Thymus (tissue), 11 donors: ENCODE data around the gene DCTPP1. TPM values are rescaled to one million over a fixed set of nuclear protein-coding genes. Genes with fewer than 3 reads are reported as not detected.
"Not testable (repeated sequence)": the region's sequence is repeated elsewhere in the genome, so short reads cannot be mapped to it uniquely, and the experiment has no call there.

Experiments used
- DNase-seq, 9 donors: peaks; one replicate each; pipeline ENCODE4 v3.0.0-alpha.2; 2013; ENCODE audit warnings: low spot score in 9 of 9, low read depth in 6 of 9, missing footprints in 1 of 9
- H3K27ac ChIP-seq, 2 donors: one replicate each; pipeline ENCODE4 v1.5.1; 2013; ENCODE audit warnings: control low read depth in 1 of 2, low read depth in 1 of 2, low read length in 1 of 2, mild to moderate bottlenecking in 1 of 2, moderate library complexity in 1 of 2
- H3K27me3 ChIP-seq, 2 donors: one replicate each; pipeline ENCODE4 v1.5.1; 2013; ENCODE audit warnings: low read length in 1 of 2; ENCODE audit not compliant: control insufficient read depth in 2 of 2, insufficient read depth in 1 of 2
- H3K36me3 ChIP-seq, 2 donors: one replicate each; pipeline ENCODE4 v1.5.1; 2013; ENCODE audit warnings: low read length in 1 of 2, mild to moderate bottlenecking in 1 of 2, moderate library complexity in 1 of 2; ENCODE audit not compliant: control insufficient read depth in 2 of 2, insufficient read depth in 2 of 2
- H3K4me1 ChIP-seq, 2 donors: one replicate each; pipeline ENCODE4 v1.5.1; 2013; ENCODE audit warnings: low read length in 2 of 2; ENCODE audit not compliant: control insufficient read depth in 2 of 2, insufficient read depth in 2 of 2
- H3K4me3 ChIP-seq, 2 donors: one replicate each; pipeline ENCODE4 v1.5.1; 2013; ENCODE audit warnings: low read length in 2 of 2, control low read depth in 1 of 2, mild to moderate bottlenecking in 1 of 2
- H3K9me3 ChIP-seq, 2 donors: one replicate each; pipeline ENCODE4 v1.5.1; 2013; ENCODE audit warnings: low read length in 1 of 2, mild to moderate bottlenecking in 1 of 2; ENCODE audit not compliant: control insufficient read depth in 2 of 2, insufficient read depth in 1 of 2
- WGBS: extraction: QIAGEN DNeasy Blood & Tissue Kit; methylation state at CpG from one replicate; pipeline ENCODE4 v1.1.7; 2013; 5-methylcytosine and 5-hydroxymethylcytosine counted together
- polyA plus RNA-seq: library from polyadenylated mRNA; stranded (reverse); fragments of 200-250 nt; gene quantifications from one replicate; pipeline ENCODE4 v1.2.3, GENCODE V29; 2013
- total RNA-seq: library from RNA; stranded (reverse); fragments of 120-200 nt; gene quantifications from one replicate; pipeline ENCODE4 v1.2.4, GENCODE V29; 2013
- donor health status: healthy.

The DCTPP1 gene
- total and polyA plus RNA-seq, 2 donors, result 20.6 to 27.4 TPM

GRCh38 chr16:30472328-30472942, 42.6 kb upstream of the DCTPP1 start, which contains the start of gene ITGAL:
ITGAL (plus strand) TSS chr16:30472742; CDS start chr16:30472838, 96 bp downstream.
- Histone ChIP-seq H3K9me3 (no peaks in the 10 kb centered on the region), H3K27ac (peak within 1 kb of the TSS; percentile 89 to 95), H3K4me3 (peak within 1 kb of the TSS; percentile 66 to 78), H3K27me3 (peaks cover 0 to 4% of the 10 kb centered on the region in 2 donors), H3K36me3 (peaks cover 10 to 36% of the 10 kb centered on the region in 2 donors), H3K4me1 (peaks cover 30 to 63% of the 10 kb centered on the region in 2 donors)
- DNase-seq, result peak in 8 of 9 donors; percentile 66 to 93 (median 82)
- 7% methylated on average over 8 of the region's 8 CpGs for WGBS

GRCh38 chr16:30470632-30470995, 40.8 kb upstream of the DCTPP1 start:
- 71% methylated on average over 8 of the region's 8 CpGs for WGBS
- Histone ChIP-seq H3K27ac (peak overlapping the region; percentile 87 to 89), H3K4me1 (peaks cover 35 to 71% of the 10 kb centered on the region in 2 donors), H3K27me3 (peaks cover 0 to 4% of the 10 kb centered on the region in 2 donors), H3K9me3 (no peaks in the 10 kb centered on the region), H3K36me3 (peaks cover 0 to 19% of the 10 kb centered on the region in 2 donors), H3K4me3 (no peak overlapping the region)
- DNase-seq, result no peak

DNA sequence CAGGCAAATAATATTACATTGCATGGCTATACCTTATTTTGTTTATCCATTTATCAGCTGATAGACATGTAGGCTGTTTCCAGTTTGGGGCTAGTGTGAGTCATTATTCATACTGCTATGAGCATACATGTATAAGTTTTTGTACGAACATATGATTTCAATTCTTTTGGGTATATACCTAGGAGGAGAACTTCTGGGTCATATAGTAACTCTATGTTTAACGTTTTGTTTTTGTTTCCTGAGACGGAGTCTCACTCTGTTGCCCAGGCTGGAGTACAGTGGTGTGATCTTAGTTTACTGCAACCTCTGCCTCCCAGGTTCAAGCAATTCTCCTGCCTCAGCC, 40.3 kb upstream of the DCTPP1 start:
- Histone ChIP-seq H3K27me3 (peaks cover 0 to 4% of the 10 kb centered on the region in 2 donors), H3K4me3 (no peak overlapping the region), H3K36me3 (peaks cover 0 to 14% of the 10 kb centered on the region in 2 donors), H3K4me1 (peaks cover 36 to 73% of the 10 kb centered on the region in 2 donors), H3K9me3 (no peaks in the 10 kb centered on the region), H3K27ac (peak overlapping the region; percentile 87 to 89)
- 94% methylated on average over 3 of the region's 3 CpGs for WGBS
- no peak for DNase-seq

GRCh38 chr16:30464078-30464477, 34.2 kb upstream of the DCTPP1 start:
- H3K27ac ChIP-seq, result no peak overlapping the region
- peaks cover 19 to 66% of the 10 kb centered on the region in 2 donors for H3K4me1 ChIP-seq
- no peaks in the 10 kb centered on the region for H3K36me3 ChIP-seq
- no peak overlapping the region for H3K4me3 ChIP-seq
- H3K27me3 ChIP-seq, result no peaks in the 10 kb centered on the region
- 99% methylated on average over 7 of the region's 7 CpGs for WGBS
- DNase-seq, result no peak
- peaks cover 0 to 4% of the 10 kb centered on the region in 2 donors for H3K9me3 ChIP-seq

DNA sequence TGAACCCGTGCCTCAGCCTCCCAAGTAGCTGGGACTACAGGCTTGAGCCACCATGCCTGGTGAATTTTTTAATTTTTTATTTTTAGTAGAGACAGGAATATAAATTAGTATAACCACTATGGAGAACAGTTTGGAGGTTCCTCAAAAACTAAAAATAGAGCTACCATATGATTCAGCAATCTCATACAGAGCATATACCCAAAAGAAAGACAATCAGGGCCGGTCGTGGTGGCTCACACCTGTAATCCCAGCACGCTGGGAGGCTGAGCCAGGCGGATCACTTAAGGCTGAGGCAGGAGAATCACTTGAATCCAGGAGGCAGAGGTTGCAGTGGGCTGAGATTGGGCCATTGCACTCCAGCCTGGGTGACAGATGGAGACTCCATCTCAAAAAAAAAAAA, 31.6 kb upstream of the DCTPP1 start:
- not testable (repeated sequence) for H3K27me3 ChIP-seq, DNase-seq

GRCh38 chr16:30459456-30459855, 29.6 kb upstream of the DCTPP1 start:
- H3K27ac ChIP-seq, result peak overlapping the region; percentile 95 to 98
- no peak for DNase-seq
- no peaks in the 10 kb centered on the region for H3K36me3 ChIP-seq
- H3K4me1 ChIP-seq, result peaks cover 26 to 68% of the 10 kb centered on the region in 2 donors
- 84% methylated on average over 11 of the region's 11 CpGs for WGBS
- no peaks in the 10 kb centered on the region for H3K27me3 ChIP-seq
- no peak overlapping the region for H3K4me3 ChIP-seq
- H3K9me3 ChIP-seq, result peaks cover 0 to 4% of the 10 kb centered on the region in 2 donors

More for the DNA sequence above, 31.6 kb upstream of the DCTPP1 start:
- H3K36me3 ChIP-seq, H3K9me3 ChIP-seq, H3K4me3 ChIP-seq: not testable (repeated sequence)
- Histone ChIP-seq H3K4me1 (peaks cover 31 to 80% of the 10 kb centered on the region in 2 donors), H3K27ac (peak overlapping the region in 1 of 2 donors; percentile 68)
- whole genome bisulfite sequencing, result 69% methylated on average over 5 of the region's 5 CpGs

DNA sequence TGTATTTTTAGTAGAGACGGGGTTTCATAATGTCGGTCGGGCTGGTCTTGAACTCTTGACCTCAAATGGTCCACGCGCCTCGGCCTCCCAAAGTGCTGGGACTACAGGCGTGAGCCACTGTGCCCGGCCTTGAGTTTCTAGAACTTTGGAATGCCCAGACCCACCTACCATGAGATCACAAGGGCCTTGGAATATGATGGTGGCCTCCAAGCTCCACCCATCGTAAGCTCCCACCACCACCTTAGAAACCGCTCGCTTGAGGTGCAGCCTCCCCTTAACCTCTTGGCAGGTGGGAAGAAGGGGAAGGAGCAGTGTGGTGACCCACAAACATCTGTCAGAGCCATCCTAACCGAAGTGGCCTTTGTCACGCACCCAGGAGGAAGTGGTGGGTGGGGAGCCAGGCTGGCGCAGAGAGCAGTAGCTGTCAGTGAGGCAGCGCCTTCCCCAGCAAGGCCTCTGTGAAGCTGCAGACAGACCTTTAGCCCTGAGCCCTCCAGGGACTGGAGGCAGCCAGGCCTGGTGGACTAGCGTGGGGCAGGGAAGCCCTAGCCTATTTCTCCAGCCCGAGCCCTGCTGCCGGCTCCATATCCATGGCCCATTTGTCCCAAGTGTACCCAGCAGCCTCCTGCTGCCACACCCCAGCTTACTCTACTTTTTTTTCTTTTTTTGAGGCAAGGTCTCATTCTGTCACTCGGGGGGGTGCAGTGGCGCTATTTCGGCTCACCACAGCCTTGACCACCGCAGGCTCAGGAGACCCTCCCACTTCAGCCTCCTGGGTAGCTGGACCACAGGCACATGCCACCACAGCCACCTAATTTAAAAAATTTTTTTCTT, 28.9 kb upstream of the DCTPP1 start:
- peak overlapping the region; percentile 15 to 28 for H3K4me3 ChIP-seq
- peak in 7 of 9 donors; percentile 75 to 94 (median 82) for DNase-seq
- peak overlapping the region; percentile 95 to 98 for H3K27ac ChIP-seq
- H3K4me1 ChIP-seq, result peaks cover 26 to 68% of the 10 kb centered on the region in 2 donors
- H3K27me3 ChIP-seq, result no peaks in the 10 kb centered on the region
- WGBS, result 25% methylated on average over 22 of the region's 22 CpGs
- H3K36me3 ChIP-seq, result no peaks in the 10 kb centered on the region
- peaks cover 0 to 4% of the 10 kb centered on the region in 2 donors for H3K9me3 ChIP-seq

- Histone ChIP-seq H3K9me3 (peaks cover 0 to 4% of the 10 kb centered on the region in 2 donors), H3K27me3 (no peaks in the 10 kb centered on the region), H3K4me3 (no peak overlapping the region), H3K4me1 (peaks cover 26 to 73% of the 10 kb centered on the region in 2 donors), H3K36me3 (no peaks in the 10 kb centered on the region), H3K27ac (peak overlapping the region in 1 of 2 donors; percentile 98)
- no peak for DNase-seq
- 92% methylated on average over 16 of the region's 16 CpGs for WGBS
Measured at GRCh38 chr16:30457743-30458560, 28.1 kb upstream of the DCTPP1 start.
